NCI-H510A treated with DMSO at 0.1 percent for 48 hours (cell line): ENCODE measurements around the gene OTUD1.
"Not testable (repeated sequence)": the region's sequence is repeated elsewhere in the genome, so short reads cannot be mapped to it uniquely, and the experiment has no call there.

Experiments used
- DNase-seq: peaks from one replicate; lab custom pipeline; 2025; lab: John Stamatoyannopoulos, UW

Gene OTUD1, protein sequence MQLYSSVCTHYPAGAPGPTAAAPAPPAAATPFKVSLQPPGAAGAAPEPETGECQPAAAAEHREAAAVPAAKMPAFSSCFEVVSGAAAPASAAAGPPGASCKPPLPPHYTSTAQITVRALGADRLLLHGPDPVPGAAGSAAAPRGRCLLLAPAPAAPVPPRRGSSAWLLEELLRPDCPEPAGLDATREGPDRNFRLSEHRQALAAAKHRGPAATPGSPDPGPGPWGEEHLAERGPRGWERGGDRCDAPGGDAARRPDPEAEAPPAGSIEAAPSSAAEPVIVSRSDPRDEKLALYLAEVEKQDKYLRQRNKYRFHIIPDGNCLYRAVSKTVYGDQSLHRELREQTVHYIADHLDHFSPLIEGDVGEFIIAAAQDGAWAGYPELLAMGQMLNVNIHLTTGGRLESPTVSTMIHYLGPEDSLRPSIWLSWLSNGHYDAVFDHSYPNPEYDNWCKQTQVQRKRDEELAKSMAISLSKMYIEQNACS

DNA sequence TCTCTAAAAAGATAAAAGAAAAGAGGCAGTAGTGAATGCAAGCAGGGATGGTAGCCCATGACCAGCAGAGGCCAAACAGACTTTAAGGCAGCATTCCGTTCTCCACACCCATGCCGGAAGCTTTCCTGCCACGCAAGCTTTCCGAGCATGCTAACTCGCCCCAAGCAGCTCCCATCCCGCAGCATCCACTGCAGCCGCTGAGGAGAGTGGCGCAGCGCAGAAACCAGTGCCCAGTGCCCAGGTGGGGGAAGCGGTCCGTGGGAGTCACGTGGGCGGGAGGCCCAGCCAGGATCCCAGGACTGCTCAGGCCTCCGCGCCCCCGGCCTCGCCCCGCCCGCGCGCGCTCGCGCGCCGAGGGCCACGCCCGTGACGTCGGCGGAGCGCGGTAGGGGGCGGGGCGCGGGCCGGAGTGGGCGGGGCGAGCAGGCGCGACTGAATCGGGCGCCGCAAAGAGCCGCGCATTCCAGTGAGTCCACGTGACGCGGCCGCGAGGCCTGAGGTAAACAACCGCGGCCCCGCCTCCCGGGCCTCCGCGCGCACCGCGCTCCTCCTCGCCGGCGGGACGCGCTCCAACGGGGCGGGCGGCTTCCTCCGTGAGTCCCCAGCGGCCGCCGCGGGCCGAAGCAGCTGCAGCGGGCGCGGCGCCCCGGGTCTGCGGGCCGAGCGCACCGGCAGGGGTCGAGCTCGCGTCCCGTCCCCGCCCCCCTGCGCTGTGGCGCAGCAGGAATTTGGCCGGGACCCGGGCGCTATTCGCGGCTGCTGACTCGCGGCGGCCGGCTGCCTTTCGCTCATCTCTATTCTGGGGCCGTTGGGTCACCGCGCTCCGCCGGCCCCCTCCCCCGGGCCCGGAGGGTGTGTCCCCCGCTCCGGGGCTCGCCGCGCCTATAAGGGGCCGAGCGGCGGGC, at the start of gene OTUD1:
Gene OTUD1, plus strand, starts transcription at position 529 of the 905 bp plus-strand sequence. CDS start 383 bp downstream, outside the sequence.
- DNase-seq: peak; percentile 35

DNA sequence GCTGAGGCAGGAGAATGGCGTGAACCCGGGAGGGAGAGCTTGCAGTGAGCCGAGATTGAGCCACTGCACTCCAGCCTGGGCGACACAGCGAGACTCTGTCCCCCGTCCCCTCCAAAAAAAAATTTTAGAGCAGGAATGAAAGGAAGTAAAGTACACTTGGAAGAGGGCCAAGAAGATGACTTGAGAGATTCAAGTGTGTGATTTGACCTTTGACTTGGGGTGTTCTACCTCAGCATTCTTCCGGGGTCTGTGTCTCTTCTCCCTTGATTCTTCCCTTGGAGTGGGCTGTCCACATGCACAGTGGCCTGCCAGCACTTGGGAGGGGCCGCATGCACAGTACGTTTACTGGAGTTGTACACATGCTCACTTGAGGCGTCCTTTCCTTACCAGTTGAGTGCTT, 48.5 kb upstream of the OTUD1 start:
- DNase-seq: not testable (repeated sequence)

DNA sequence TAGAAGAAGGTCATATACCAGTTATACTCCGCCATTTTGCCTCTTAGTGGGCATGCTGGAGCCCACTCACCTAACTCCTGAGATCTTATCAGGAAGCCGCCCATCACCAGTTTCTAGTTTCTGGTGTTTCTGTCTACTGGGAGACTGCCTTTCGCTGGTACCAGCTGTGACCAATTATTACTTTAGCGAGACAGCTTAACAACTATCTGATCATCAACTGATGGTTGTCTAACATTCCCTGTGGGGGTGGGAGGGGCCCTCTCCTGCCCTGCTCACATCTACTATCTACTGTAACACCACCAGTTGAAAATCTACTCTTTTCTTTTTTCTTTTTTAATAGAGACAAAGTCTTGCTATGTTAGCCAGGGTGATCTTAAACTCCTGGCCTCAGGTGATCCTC, 48.1 kb upstream of the OTUD1 start:
- DNase-seq: no peak

DNA sequence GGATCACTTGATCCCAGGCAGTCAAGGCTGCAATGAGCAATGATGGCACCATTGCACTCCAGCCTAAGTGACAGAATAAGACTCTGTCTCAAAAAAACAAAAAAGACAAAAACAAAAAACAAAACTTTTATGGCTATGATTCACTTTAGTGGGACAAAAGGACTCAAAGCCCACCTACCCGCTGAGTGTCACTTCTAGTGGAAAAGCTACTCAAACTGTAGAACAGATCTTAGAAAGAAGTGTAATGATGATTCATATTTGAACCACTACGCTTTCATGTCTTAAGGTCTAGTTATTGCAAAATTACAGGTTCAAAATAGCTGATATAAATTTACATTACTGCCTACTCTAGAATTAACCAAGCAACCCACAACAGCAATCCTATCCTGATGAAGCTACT, 47.1 kb upstream of the OTUD1 start:
- DNase-seq: no peak

DNA sequence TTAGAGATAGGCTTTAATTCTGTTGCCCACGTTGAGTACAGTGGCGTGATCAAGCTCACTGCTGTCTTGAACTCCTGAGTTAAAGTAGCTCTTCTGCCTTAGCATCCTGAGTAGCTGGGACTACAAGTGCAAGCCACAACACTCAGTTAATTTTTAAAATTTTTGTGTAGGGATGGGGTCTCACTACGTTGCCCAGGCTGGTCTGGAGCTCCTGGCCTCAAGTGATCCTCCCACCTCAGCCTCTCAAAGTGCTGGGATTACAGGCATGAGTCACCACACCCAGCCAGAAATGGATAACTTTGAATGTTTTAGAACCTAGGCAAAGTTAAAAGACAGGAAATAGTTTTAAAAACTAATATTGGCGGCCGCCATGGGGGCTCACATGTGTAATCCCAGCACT, 43.9 kb upstream of the OTUD1 start:
- DNase-seq: no peak

DNA sequence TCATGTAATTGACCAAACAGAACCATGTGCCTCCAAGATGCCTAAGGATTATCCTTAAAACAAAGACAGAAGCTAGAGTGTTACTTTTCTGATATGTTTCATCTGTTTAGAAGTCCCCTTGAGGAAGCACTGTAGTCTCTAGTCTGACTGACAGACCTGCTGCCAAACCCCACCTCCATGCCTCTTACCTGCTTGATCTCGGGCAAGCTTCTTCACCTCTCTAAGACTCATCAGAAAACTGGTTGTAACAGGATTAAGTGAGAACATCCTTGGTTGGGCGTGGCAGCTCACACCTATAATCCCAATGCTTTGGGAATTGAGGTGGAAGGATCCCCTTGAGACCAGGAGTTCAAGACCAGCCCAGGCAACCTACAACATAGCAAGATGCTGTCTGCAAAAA, 42.2 kb upstream of the OTUD1 start:
- DNase-seq: no peak

DNA sequence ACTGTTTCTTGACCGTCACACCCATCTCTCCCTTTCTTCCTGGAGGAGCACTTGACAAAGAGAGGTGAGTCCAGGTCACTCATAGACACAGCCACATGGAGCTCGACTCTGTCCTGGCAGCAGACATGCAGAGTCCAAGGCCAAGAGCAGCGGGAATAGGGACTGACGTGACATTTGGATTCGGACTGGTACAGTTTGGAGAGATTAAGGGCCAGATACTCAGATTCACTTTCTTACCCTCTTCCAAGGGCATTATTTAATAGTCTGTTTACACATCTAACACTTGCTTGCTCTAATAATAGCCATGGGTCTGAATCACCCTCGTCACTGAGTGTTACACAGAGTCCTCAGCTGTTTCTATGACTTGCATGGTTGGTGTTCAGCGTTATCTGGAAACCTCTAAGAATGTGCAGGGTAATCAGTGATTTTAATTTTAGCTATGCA, 39.2 kb upstream of the OTUD1 start:
- DNase-seq: no peak

DNA sequence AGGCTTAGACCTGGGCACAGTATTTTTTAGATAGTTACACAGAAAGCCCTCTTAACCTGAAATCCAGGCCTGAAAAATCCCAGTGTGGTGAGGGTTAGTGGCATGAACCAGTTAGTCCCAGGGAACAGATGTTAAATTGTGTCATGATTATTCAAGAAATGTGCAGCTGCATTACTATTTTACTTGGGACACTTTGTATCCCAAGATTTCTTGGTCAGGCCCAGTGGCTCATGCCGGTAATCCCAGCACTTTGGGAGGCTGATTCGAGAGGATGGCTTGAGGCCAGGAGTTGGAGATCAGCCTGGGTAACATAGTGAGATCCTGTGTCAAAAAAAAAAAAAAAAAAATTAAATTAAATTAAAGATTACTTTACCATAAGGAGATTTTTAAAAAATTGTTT, 36.0 kb upstream of the OTUD1 start:
- no peak for DNase-seq

DNA sequence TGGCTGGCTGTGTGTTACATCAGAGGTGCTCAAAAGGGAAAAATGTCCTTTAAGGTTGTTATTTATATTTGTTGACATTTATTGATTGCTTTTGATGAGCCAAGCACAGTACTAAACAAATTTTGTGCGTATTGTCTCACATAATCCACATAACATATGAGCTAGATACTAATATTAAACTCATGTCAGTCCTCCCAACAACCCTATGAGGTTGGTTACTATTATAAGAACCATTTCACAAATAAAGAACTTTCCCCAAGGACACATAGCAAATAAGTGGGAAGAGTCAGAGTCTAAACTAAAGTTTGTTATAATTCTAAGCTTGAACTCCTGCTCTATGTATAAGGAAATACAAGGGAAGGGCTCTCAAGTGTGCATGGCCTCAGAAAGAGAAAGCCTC, 35.6 kb upstream of the OTUD1 start:
- no peak for DNase-seq

DNA sequence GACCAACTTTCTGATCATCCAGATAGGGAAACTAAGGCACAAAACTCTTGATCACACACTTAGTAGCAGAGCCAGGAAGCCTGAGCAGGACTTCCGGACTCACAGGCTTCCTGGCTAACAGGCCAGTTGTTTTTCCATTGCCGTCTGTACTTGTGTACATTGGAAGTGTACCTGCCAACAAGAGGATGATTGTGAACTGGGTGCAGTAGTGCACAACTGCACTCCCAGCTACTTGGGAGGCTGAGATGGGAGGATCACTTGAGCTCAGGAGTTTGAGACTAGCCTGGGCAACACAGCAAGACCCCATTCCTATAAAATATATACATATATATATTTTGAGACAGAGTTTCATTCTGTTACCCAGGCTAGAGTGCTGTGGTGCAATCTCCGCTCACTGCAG, 35.2 kb upstream of the OTUD1 start:
- DNase-seq: no peak

DNA sequence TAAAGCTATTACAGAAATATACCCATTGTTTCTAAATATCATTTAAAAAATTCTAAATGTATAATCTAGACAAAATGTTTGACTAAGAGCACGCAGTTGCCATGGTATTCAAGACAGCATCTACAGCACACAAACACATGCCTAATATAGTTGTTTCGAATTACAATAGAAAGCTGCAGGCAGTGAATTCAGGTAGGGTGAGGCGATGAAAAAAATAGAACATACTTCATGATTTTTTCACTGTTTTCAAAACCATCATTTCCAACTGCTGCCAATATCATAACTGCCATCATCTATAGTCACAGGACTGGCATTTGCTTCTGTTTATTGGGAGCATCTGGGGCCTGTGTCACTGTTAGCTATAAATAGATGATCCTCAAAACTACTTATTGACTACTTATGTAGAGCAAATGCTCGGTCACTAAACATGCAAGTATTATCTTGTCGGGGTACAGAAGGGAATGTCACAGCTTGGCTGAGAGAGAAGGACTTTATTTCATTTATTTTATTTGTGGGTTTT, 34.4 kb upstream of the OTUD1 start:
- DNase-seq: no peak

DNA sequence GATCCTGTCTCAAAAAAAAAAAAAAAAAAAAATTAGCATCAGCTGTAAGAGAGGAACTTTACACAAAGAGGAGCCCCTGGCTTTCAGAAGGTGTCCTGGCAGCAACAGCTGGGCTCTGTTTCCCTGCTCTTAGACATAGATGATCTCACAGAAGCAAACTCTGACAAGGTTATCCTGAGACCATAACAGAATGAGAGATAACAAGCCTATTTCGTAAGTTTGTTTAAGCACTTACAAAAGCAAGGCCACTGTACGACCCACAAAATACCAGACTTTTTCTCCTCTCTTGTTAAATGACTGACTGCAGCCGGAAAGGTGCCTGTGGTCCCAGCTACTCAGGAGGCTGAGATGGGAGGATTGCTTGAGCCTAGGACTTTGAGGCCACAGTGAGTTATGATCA, 33.3 kb upstream of the OTUD1 start:
- no peak for DNase-seq

DNA sequence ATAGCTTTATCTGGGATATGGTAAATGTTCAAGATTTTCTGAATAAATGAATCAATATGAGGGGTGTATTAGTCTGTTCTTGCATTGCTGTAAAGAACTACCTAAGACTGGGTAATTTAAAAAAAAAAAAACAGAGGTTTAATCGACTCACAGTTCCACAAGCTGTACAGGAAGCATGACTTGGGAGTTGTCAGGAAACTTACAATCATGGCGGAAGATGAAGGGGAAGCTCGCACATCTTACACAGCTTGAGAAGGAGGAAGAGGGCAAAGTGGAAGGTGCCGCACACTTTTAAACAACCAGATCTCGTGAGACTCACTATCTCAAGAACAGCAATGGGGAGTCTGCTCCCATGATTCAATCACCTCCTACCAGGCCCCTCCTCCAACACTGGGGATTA, 32.5 kb upstream of the OTUD1 start:
- DNase-seq: no peak

DNA sequence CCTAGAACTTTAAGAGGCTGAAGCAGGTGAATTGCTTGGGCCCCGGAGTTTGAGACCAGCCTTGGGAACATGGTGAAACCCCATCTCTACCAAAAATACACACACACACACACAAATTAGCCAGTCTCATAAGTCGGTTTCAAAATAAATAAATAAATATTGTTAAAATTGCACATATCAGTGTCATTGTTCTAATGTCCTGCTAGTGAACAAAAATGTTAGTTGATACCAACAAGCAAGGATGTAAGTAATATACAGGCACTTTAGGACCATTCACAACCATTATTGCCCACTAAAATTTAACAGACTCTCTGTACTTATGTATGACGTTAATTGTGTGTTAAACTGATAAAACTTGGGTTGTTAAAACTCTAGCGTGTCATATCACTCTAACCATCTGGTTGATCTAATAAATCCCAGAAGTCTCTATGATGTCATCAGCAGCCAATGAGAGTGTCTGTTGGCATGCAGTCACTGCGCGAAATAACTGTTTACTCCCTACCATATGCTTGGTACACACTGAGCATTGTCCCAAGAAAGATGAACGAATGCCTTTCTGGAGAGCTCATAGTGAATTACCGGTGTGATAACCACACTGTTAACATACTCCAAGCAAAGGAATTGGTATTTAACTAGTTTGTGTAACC, 30.4 kb upstream of the OTUD1 start:
- DNase-seq: no peak

DNA sequence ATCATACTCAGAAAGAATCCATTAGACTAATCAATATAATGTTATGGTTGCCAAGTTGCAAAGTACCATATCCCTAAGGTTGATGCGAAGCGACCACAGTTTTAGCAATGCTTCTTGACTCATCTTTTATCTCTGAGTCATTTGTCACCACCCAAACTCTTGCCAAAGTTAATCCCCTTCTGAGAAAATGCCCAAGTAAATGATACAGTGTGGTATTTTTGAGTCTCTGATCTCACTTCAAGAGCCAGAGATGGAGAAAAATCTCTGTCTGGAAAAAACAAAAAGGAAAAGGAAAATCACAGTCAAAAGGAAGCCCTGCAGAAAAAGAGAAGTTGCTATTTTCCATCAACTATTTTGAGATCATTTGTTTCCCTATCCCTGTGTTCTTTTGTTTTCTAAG, 26.7 kb upstream of the OTUD1 start:
- DNase-seq: no peak

DNA sequence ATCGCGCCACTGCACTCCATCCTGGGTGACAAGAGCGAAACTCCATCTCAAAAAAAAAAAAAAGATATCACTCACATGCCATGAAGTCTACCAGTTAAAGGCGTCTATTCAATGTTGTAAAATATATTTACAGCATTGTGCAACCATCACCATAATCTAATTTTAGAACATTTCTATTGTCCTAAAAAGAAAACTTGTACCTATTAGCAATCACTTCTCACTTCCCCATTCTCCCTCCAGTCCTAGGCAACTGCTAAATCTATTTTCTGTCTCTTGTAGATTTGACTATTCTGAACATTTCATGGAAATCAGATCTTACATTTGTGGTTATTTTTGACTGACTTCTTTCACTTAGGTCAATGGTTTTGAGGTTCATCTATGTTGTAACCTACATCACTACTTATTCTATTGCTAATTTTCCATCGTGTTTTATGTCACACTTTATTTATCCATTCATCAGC, 25.2 kb upstream of the OTUD1 start:
- DNase-seq: no peak

DNA sequence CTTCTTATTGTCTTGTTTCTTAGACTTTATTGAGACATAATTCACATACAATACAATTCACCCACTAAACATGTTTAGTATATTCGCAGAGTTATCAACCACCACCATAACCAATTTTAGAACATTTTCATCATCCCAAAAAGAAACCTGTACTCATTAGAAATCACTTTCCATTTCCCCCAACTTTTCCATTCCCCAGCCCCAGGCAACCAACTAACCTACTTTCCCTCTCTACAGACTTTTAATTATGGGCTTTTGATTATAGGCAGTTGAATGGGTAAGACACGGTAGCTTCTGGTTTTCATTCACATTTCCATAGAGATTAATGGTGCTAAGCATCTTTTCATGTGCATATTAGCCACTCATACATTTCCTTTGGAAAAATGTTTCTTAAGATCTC, 24.2 kb upstream of the OTUD1 start:
- no peak for DNase-seq

DNA sequence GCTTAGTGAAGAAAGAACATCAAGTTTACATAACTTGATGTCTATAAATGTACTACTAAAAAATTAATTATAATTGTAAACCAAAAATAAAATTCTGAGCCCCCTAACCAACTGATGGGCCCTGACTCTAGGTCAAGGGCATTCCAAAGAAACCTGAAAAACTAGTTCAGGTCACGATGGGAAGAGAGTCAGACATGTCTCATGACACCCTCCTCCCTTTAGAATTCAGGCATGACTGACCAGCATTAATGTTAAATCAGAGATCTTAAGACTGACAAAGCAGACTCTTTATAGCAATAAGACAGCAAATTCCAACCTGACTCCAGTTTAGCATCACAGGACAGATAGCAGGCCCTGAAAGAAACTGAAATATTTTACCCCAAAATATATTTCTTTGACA, 21.6 kb upstream of the OTUD1 start:
- DNase-seq: no peak

DNA sequence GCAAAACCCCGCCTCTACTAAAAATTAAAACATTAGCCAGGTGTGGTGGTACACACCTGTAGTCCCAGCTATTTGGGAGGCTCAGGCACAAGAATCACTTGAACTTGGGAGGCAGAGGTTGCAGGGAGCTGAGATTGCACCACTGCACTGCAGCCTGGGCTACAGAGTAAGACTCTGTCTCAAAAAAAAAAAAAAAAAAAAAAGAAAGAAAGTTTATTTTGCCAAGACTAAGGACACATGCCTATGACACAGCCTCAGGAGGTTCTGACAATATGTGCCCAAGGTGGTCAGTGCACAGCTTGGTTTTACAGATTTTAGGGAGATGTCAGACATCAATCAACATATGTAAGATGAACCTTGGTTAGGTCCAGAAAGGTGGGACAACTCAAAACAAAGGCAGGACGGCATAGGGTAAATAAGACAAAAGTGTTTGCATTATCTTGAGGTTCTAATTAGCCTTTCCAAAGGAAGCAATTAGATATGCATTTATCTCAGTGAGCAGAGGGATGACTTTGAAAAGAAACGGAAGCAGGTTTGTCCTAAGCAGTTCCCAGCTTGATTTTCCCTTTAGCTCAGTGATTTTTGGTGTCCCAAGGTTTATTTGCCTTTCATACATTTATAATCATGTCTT, 20.7 kb upstream of the OTUD1 start:
- DNase-seq: no peak

DNA sequence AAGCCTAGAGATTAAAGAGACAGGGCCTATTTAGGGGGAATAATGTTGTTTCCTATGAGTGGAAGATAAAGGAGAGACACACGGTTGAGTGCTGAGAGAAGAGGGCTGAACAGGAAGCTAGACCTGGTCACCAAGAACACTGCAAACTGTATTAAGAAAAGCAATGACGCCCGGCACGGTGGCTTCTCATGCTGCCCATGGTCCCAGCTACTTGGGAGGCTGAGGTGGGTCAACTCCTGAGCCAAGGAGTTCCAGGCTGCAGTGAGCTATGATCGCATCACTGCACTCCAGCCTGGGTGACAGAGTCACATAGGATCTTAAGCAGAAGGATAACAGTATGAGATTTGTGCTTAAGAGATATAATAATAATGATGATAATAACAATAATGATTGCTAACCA, 19.7 kb upstream of the OTUD1 start:
- DNase-seq: peak; percentile 58

DNA sequence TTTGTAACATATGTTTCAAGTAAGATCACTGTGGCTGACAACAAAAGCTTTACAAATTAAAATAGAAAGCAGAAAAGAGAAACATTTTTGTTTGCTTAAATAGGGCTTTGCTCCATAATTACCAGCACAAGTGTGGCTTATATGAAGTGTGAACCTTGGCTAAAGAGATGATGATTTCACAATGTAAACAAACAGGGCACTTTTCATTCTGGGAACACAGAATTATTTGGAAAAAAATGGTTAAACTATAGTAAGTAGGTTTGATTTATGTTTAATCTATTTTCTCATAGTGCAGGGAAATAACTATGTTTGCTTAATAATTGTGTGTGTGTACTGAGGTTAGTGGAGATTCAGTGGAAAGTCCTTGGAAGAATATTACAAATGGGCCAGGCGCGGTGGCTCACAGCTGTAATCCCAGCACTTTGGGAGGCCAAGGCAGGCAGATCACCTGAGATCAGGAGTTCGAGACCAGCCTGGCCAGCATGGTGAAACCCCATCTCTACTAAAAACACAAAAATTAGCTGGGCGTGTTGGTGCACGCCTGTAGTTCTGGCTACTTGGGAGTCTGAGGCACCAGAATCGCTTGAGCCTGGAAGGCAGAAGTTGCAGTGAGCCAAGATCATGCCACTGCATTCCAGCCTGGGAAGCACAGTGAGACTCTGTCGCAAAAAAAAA, 19.1 kb upstream of the OTUD1 start:
- DNase-seq: no peak
